ENCODE data around the gene RNU7-1.

The RNU7-1 gene

DNA sequence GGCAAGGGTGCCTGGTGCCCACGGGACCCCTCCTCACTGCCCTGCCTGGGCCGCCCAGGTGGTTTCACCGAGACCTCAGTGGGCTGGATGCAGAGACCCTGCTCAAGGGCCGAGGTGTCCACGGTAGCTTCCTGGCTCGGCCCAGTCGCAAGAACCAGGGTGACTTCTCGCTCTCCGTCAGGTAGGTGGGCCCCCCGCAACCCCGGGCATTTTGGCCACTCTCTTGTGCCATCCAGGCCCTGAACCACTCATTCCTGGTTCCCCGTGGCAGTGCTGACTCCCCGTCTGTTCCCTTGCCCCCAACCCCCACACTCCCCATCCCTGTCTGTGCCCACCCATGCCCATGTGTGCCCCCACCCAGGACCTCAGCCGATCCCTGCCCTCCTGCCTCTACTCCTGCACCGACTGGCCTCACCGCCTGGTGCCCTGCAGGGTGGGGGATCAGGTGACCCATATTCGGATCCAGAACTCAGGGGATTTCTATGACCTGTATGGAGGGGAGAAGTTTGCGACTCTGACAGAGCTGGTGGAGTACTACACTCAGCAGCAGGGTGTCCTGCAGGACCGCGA is 8.0 kb downstream of the RNU7-1 start:
- DNase-seq (ENCODE audit: low read depth), result no peak
- TF ChIP-seq, protein P1, sequence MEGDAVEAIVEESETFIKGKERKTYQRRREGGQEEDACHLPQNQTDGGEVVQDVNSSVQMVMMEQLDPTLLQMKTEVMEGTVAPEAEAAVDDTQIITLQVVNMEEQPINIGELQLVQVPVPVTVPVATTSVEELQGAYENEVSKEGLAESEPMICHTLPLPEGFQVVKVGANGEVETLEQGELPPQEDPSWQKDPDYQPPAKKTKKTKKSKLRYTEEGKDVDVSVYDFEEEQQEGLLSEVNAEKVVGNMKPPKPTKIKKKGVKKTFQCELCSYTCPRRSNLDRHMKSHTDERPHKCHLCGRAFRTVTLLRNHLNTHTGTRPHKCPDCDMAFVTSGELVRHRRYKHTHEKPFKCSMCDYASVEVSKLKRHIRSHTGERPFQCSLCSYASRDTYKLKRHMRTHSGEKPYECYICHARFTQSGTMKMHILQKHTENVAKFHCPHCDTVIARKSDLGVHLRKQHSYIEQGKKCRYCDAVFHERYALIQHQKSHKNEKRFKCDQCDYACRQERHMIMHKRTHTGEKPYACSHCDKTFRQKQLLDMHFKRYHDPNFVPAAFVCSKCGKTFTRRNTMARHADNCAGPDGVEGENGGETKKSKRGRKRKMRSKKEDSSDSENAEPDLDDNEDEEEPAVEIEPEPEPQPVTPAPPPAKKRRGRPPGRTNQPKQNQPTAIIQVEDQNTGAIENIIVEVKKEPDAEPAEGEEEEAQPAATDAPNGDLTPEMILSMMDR (conservative IDR thresholded peaks at IDR 0.05; ENCODE audit: low read depth, low read length), result no peak
- no peak overlapping the region for H3K4me3 ChIP-seq (ENCODE audit: low read length)

DNA sequence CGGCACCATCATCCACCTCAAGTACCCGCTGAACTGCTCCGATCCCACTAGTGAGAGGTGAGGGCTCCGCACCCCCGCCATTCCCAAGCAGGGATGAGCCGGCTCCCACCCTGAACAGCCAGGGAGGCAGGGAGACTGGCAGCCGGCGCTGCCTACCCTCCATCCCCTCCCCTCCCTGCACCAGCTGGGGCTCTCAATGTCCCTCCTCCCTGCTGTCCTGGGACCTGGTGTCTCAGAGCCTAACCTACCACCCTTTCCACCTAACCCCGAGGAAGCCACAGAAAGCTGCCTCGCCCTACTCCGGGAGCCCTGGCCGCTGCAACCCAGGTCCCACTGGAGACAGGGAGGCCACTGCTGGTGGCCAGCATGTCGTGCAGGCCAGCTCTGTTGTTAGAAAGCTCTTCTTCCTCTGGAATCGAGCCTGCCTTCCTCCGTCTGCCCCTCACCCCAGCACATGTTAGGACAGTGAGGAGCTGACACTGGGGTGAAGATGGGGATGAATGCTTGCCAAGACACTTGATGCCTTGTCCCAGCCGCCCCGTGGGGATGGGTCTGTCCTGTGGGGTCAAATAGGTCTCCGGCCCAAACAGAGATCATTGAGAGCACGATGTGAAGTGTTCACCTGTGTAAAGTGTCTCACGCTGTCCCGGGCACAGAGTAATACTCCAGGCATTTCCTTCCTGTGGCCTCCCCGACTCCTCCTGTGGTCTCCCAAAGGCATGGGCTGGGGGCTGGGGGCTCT is 8.7 kb downstream of the RNU7-1 start:
- DNase-seq (ENCODE audit: low read depth), result no peak
- H3K4me3 ChIP-seq (ENCODE audit: low read length), result no peak overlapping the region
- TF ChIP-seq, protein P1 (conservative IDR thresholded peaks at IDR 0.05; ENCODE audit: low read depth, low read length), result no peak

DNA sequence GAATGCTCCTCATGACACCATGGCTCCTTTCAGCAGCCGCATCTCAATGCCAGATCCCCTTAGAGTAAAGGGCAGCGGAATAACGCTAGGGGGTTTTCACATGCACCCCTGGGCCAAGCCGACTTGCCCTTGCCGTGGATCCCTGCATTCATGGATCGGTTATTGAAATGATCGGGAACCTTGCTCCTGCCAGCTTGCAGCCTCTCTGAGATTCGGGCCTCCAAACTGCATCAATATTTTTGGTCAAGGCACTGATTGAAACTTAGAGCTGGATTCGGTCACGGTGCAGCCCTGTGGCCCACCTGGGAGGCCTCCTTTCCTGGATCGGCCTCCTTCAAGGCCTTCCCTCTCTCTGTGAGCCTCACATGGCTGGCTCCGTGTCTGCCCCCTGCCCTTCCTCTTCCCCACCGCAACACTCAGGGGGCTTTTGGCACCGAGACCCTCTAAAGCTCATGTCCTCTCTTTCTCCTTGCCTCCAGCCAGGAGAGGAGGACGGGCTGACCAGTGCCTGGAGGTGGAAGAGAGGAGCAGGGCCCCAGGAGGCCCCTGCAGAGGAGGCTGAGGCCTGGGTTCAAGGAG is 9.3 kb downstream of the RNU7-1 start:
- DNase-seq (ENCODE audit: low read depth), result no peak
- H3K4me3 ChIP-seq (ENCODE audit: low read length), result no peak overlapping the region
- TF ChIP-seq, protein P1 (conservative IDR thresholded peaks at IDR 0.05; ENCODE audit: low read depth, low read length), result no peak

DNA sequence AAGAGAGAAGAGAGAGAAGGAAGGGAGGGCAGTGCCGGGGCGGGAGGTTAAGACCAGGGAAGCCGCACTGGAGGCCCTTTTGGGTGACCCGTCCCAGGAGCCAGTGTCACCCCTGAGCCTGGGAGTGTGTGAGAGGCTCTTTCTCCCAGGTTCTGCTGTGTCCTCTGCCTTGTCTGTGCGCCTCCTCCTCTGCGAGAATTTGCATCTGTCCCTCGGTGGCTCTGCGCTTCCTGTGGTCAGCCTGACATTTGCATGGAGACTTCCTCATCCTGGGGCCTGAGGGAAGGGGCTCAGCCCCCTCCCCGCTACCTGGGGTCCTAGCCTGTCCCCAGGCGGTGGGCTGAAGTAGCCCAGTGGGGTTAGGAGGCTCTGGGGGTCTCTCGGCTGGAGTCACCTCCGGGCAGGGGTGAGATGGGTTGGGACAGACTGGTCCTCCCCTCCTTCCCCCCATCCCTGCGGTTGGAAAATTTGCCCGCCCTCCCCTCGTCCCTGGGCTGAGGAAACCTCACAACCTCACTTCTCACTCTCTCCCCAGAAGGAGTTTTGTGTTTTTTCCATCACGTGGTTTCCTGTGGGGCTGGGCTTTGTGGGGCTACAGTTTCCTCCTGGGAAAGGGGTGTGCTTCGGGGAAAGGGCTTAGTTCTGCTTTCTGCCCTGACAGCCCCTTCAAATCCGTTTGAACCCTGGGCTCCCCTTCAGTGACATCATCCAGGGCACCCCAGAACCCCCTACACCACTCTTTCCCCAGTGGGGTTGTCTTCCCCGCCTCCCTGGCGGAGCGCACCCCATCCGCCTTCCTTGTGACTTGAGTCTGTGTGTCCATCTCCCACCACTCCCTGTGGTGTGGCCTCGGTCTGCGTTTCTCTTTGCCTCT is 10.1 kb downstream of the RNU7-1 start:
- TF ChIP-seq, protein P1 (conservative IDR thresholded peaks at IDR 0.05; ENCODE audit: low read depth, low read length), result no peak
- no peak for DNase-seq (ENCODE audit: low read depth)
- H3K4me3 ChIP-seq (ENCODE audit: low read length), result no peak overlapping the region

DNA sequence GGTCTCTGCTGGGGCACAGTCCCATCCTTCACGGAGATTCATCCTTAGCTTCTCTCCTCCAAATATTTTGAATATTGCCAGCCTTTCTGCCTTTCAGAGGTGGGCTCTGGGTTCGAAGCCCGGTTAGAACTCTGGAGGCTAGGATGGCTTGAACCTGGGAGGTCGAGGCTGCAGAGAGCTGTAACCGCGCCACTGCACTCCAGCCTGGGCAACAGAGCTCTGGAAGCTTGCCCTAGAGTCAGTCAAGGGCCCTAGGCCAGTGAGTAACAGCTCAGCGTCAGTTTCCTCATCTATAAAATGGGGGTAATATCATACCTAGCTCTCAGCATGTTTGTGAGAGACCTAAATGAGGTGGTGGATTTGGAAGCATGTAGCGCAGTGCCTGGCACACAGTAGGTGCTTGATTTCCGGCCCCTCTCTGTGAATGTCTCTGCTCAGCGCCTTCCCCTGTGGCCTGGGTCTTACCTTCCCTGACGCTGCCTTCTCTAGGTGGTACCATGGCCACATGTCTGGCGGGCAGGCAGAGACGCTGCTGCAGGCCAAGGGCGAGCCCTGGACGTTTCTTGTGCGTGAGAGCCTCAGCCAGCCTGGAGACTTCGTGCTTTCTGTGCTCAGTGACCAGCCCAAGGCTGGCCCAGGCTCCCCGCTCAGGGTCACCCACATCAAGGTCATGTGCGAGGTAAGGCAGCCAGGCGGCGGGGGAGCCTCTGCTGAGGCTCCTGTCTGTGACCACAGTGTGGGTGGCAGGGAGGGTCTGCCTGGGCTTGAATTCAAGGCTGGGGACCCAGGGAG is 10.9 kb downstream of the RNU7-1 start:
- TF ChIP-seq, protein P1 (conservative IDR thresholded peaks at IDR 0.05; ENCODE audit: low read depth, low read length), result no peak
- no peak overlapping the region for H3K4me3 ChIP-seq (ENCODE audit: low read length)
- DNase-seq (ENCODE audit: low read depth), result no peak
